IPS DF 4.7 (cell line): Measurements from ENCODE around the gene SLC39A8.

Experiments used
- DNase-seq: peaks from one replicate; pipeline ENCODE4 v3.0.0-alpha.2; 2013; ENCODE audit warnings: low spot score; ENCODE audit errors: extremely low read depth

The SLC39A8 gene

GRCh38 chr4:102341201-102341600 lies 4.1 kb downstream of the SLC39A8 start:
- DNase-seq, result no peak

- DNase-seq, result no peak
These were observed 6.3 kb downstream of the SLC39A8 start for GRCh38 chr4:102339018-102339417.

GRCh38 chr4:102338405-102338804 lies 6.9 kb downstream of the SLC39A8 start:
- no peak for DNase-seq

- DNase-seq, result no peak
These were observed 9.7 kb downstream of the SLC39A8 start for GRCh38 chr4:102335616-102336015.

GRCh38 chr4:102334624-102335023 lies 10.7 kb downstream of the SLC39A8 start:
- no peak for DNase-seq

GRCh38 chr4:102333787-102334186 lies 11.5 kb downstream of the SLC39A8 start:
- no peak for DNase-seq

- DNase-seq, result no peak
These were observed 17.2 kb downstream of the SLC39A8 start for GRCh38 chr4:102328045-102328444.

GRCh38 chr4:102326951-102327350 lies 18.3 kb downstream of the SLC39A8 start:
- DNase-seq, result no peak

- DNase-seq, result no peak
These were observed 20.6 kb downstream of the SLC39A8 start for GRCh38 chr4:102324730-102325129.

GRCh38 chr4:102322736-102323135 lies 22.5 kb downstream of the SLC39A8 start:
- no peak for DNase-seq

GRCh38 chr4:102321260-102321995 lies 23.9 kb downstream of the SLC39A8 start:
- DNase-seq, result no peak

- DNase-seq, result peak; percentile 85
These were observed 25.7 kb downstream of the SLC39A8 start for GRCh38 chr4:102319594-102319993.

GRCh38 chr4:102318526-102318925 lies 26.8 kb downstream of the SLC39A8 start:
- DNase-seq, result no peak

GRCh38 chr4:102318105-102318504 lies 27.2 kb downstream of the SLC39A8 start:
- no peak for DNase-seq

GRCh38 chr4:102317459-102317858 lies 27.8 kb downstream of the SLC39A8 start:
- no peak for DNase-seq

GRCh38 chr4:102316585-102316984 lies 28.7 kb downstream of the SLC39A8 start:
- DNase-seq, result no peak

GRCh38 chr4:102315532-102315931 lies 29.8 kb downstream of the SLC39A8 start:
- DNase-seq, result no peak

- no peak for DNase-seq
These were observed 32.9 kb downstream of the SLC39A8 start for GRCh38 chr4:102312417-102312816.

GRCh38 chr4:102311912-102312311 lies 33.4 kb downstream of the SLC39A8 start:
- DNase-seq, result no peak

GRCh38 chr4:102311407-102311806 lies 33.9 kb downstream of the SLC39A8 start:
- DNase-seq, result no peak

- DNase-seq, result no peak
These were observed 37.1 kb downstream of the SLC39A8 start for GRCh38 chr4:102308032-102308799.

GRCh38 chr4:102305666-102306065 lies 39.6 kb downstream of the SLC39A8 start:
- no peak for DNase-seq

GRCh38 chr4:102302762-102303161 lies 42.5 kb downstream of the SLC39A8 start:
- no peak for DNase-seq
